ENCODE data around the gene SLC9A9. TPM values are rescaled to one million over a fixed set of nuclear protein-coding genes. Genes with fewer than 3 reads are reported as not detected.

The SLC9A9 gene
- total RNA-seq, 2 donors from 2014 or later, result 29.6 to 60.1 TPM

GRCh38 chr3:143362115-143362991 lies 485.9 kb downstream of the SLC9A9 start:
- ATAC-seq (ENCODE audit: insufficient number of reproducible peaks, low FRiP score, low read depth) (no peak), DNase-seq (ENCODE audit: low spot score) (no peak)
- Histone ChIP-seq H3K27me3 (replicated peaks; ENCODE audit: insufficient read depth) (no peaks in the 10 kb centered on the region), H3K36me3 (no peaks in the 10 kb centered on the region), H3K9me3 (no peaks in the 10 kb centered on the region), H3K4me3 (no peak overlapping the region), H3K27ac (no peak overlapping the region), H3K4me1 (ENCODE audit: control insufficient read depth in 1 of 2, low read depth in 2 of 2) (no peaks in the 10 kb centered on the region)
- no peak for TF ChIP-seq CTCF (IDR thresholded peaks at IDR 0.05)

GRCh38 chr3:143361589-143361988 lies 486.7 kb downstream of the SLC9A9 start:
- Histone ChIP-seq H3K4me1 (ENCODE audit: control insufficient read depth in 1 of 2, low read depth in 2 of 2) (no peaks in the 10 kb centered on the region), H3K36me3 (no peaks in the 10 kb centered on the region), H3K27me3 (replicated peaks; ENCODE audit: insufficient read depth) (no peaks in the 10 kb centered on the region), H3K27ac (no peak overlapping the region), H3K9me3 (no peaks in the 10 kb centered on the region), H3K4me3 (no peak overlapping the region)
- ATAC-seq (ENCODE audit: insufficient number of reproducible peaks, low FRiP score, low read depth), result no peak
- TF ChIP-seq CTCF (IDR thresholded peaks at IDR 0.05), result no peak
- DNase-seq (ENCODE audit: low spot score), result no peak

- no peak for DNase-seq (ENCODE audit: low spot score)
- no peaks in the 10 kb centered on the region for H3K4me1 ChIP-seq (ENCODE audit: control insufficient read depth in 1 of 2, low read depth in 2 of 2)
- ATAC-seq (ENCODE audit: insufficient number of reproducible peaks, low FRiP score, low read depth), result no peak
- H3K4me3 ChIP-seq, result no peak overlapping the region
- no peaks in the 10 kb centered on the region for H3K36me3 ChIP-seq
- no peak for TF ChIP-seq CTCF (IDR thresholded peaks at IDR 0.05)
- H3K27ac ChIP-seq, result no peak overlapping the region
- H3K9me3 ChIP-seq, result no peaks in the 10 kb centered on the region
- H3K27me3 ChIP-seq (replicated peaks; ENCODE audit: insufficient read depth), result no peaks in the 10 kb centered on the region
Observed at GRCh38 chr3:143360244-143360643, 488.0 kb downstream of the SLC9A9 start.

GRCh38 chr3:143358793-143359491 lies 489.3 kb downstream of the SLC9A9 start:
- Histone ChIP-seq H3K36me3 (no peaks in the 10 kb centered on the region), H3K4me3 (no peak overlapping the region), H3K9me3 (no peaks in the 10 kb centered on the region), H3K4me1 (ENCODE audit: control insufficient read depth in 1 of 2, low read depth in 2 of 2) (no peaks in the 10 kb centered on the region), H3K27me3 (replicated peaks; ENCODE audit: insufficient read depth) (no peaks in the 10 kb centered on the region), H3K27ac (no peak overlapping the region)
- no peak for DNase-seq (ENCODE audit: low spot score)
- no peak for TF ChIP-seq CTCF (IDR thresholded peaks at IDR 0.05)
- no peak for ATAC-seq (ENCODE audit: insufficient number of reproducible peaks, low FRiP score, low read depth)

GRCh38 chr3:143358155-143358792 lies 490.0 kb downstream of the SLC9A9 start:
- H3K9me3 ChIP-seq, result no peaks in the 10 kb centered on the region
- no peak for ATAC-seq (ENCODE audit: insufficient number of reproducible peaks, low FRiP score, low read depth)

More at GRCh38 chr3:143358155-143358792, 490.0 kb downstream of the SLC9A9 start:
- Histone ChIP-seq H3K27me3 (replicated peaks; ENCODE audit: insufficient read depth) (no peaks in the 10 kb centered on the region), H3K27ac (no peak overlapping the region), H3K4me3 (no peak overlapping the region), H3K36me3 (no peaks in the 10 kb centered on the region), H3K4me1 (ENCODE audit: control insufficient read depth in 1 of 2, low read depth in 2 of 2) (no peaks in the 10 kb centered on the region)
- no peak for DNase-seq (ENCODE audit: low spot score)
- TF ChIP-seq CTCF (IDR thresholded peaks at IDR 0.05), result no peak
